ENCODE results near the gene MAB21L2.

GRCh38 chr4:150609131-150609530 is 27.2 kb downstream of the MAB21L2 start:
- no peak for TF ChIP-seq POLR2A (IDR thresholded peaks at IDR 0.05; ENCODE audit: low read length)
- no peak for TF ChIP-seq RNF2 (IDR thresholded peaks at IDR 0.05; ENCODE audit: borderline replicate concordance, low read depth)
- no peak for TF ChIP-seq CEBPB (IDR thresholded peaks at IDR 0.05)
- no peak for TF ChIP-seq USF2 (IDR thresholded peaks at IDR 0.05)
- TF ChIP-seq RCOR1 (IDR thresholded peaks at IDR 0.05; ENCODE audit: low read depth, low read length) = no peak
